NCI-H1436 (cell line): ENCODE results near the gene GMPR.
"Not testable (repeated sequence)": the region's sequence is repeated elsewhere in the genome, so short reads cannot be mapped to it uniquely, and the experiment has no call there.

Experiments
- DNase-seq: peaks from one replicate; lab custom pipeline; 2025; lab: John Stamatoyannopoulos, UW

GMPR gene

DNA sequence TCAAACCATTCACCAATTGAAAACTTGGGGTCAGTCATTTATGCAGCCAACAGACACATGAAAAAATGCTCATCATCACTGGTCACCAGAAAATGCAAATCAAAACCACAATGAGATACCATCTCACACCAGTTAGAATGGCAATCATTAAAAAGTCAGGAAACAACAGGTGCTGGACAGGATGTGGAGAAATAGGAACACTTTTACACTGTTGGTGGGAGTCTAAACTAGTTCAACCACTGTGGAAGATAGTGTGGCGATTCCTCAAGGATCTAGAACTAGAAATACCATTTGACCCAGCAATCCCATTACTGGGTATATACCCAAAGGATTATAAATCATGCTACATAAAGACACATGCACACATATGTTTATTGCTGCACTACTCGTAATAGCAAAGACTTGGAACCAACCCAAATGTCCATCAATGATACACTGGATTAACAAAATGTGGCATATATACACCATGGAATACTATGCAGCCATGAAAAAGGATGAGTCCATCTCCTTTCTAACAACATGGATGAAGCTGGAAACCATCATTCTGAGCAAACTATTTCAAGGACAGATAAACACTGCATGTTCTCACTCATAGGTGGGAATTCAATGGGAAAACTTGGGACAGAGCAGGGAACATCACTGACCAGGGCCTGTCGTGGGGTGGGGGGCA lies 13.2 kb upstream of the GMPR start:
- DNase-seq = not testable (repeated sequence)

- DNase-seq = not testable (repeated sequence)
Measured at GRCh38 chr6:16226117-16227047, 12.0 kb upstream of the GMPR start.

DNA sequence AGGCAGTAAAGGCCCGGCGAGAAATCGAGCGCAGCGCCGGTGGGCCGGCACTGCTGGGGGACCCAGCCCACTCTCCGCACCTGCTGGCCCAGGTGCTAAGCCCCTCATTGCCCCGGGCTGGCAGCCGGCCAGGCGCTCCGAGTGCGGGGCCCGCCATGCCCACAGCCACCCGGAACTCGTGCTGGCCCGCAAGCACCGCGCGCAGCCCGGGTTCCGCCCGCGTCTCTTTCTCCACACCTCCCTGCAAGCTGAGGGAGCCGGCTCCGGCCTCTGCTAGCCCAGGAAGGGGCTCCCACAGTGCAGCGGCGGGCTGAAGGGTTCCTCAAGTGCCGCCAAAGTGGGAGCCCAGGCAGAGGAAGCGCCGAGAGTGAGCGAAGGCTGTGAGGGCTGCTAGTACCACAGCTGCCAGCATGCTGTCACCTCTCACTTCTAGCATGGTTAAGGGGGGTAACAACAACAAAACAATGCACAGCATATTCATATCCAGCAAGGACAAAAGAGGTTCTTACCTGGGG lies 11.3 kb upstream of the GMPR start:
- no peak for DNase-seq

GRCh38 chr6:16227605-16228004 lies 10.8 kb upstream of the GMPR start:
- no peak for DNase-seq

- DNase-seq = no peak
Measured at GRCh38 chr6:16228043-16228442, 10.3 kb upstream of the GMPR start.

DNA sequence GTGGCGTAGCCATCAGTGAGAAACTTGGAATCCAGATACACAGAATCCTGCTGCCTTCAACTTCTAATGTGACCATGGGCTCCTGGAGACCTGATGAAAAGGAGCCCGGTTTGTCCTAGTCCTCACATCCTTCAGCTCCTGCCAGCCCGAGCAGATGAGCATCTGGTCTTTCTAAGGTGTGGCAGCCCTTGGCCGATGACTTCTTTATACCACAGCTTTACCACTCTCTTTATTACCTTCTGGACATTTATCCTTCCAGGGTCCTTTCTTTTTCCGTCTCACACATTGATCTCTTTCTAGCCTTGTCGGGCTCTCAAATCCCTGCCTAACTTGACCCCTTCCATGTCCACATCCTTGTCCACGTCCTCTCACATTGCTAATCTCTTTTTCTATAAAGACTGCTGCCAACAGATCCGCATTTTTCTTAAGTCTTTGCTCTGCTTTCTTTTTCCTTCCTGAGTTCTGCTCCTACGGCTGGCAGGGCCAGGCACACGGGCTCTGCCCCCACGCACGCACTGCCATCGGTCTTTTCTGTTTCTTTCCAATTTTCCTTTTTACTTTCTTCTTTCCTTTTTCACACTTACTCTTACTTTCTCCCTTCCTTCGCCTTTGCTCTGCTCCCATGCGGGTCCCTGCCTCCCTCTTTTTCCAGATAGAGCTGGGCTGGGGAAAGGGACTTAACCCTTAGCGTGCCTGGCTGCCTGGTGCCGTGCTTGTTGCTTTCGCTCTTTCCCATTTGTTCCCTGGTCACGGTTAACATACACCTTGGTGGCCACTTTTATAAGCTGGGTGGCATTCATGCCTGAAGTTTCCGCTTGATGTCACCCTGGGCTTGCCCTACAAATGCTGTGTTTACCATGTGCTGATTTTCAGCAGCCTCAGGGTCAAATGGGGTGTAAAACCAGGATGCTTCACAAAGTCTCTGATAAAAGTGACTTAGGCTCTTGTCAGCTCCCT lies 9.4 kb upstream of the GMPR start:
- DNase-seq = no peak

GRCh38 chr6:16229700-16230099 lies 8.7 kb upstream of the GMPR start:
- no peak for DNase-seq

GRCh38 chr6:16230953-16231352 lies 7.4 kb upstream of the GMPR start:
- DNase-seq = no peak

GRCh38 chr6:16232086-16232485 lies 6.3 kb upstream of the GMPR start:
- no peak for DNase-seq

GRCh38 chr6:16236009-16236501 lies 2.3 kb upstream of the GMPR start:
- DNase-seq = no peak

- no peak for DNase-seq
Measured at GRCh38 chr6:16236631-16237199, 1.7 kb upstream of the GMPR start.

- no peak for DNase-seq
Measured at GRCh38 chr6:16237242-16237641, 1.1 kb upstream of the GMPR start.

GRCh38 chr6:16238963-16239797 lies 793 bp downstream of the GMPR start:
- DNase-seq = no peak

- peak; percentile 64 for DNase-seq
Measured at GRCh38 chr6:16239798-16240123, 1.4 kb downstream of the GMPR start.

DNA sequence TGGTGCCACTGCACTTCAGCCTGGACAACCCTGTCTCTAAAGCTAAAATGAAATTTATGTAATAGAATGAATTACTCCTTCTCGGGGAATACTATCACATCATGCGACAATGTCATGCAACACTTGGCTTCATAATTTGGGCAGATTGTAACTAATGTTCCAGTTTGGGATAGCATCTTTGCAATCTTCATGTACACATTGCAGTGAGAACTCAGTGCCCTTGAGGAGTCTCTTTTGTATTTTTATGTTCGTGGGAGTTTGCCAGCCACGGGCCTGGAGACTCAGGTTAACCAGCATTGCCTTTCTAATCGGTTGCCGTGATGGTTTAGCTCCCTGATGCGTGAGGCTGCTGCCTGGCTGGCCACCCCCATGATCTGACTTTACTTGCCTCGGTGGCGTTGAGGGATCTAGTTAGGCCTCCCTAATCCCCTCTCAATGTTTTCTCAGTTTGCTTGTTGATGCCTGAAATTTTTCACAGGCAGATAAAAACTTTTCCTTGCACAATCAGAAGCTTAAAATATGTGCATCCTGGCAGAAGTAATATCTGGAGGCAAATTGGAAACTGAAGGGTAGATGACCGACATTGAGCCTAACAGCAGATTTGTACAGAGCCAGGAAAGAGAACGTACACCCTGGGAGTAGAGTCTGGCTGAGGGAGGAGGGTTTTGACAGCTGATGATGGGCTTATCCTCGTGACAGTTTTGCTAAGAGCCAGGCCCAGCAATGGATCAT lies 2.4 kb downstream of the GMPR start:
- DNase-seq = no peak

- DNase-seq = no peak
Measured at GRCh38 chr6:16241321-16241689, 2.9 kb downstream of the GMPR start.

DNA sequence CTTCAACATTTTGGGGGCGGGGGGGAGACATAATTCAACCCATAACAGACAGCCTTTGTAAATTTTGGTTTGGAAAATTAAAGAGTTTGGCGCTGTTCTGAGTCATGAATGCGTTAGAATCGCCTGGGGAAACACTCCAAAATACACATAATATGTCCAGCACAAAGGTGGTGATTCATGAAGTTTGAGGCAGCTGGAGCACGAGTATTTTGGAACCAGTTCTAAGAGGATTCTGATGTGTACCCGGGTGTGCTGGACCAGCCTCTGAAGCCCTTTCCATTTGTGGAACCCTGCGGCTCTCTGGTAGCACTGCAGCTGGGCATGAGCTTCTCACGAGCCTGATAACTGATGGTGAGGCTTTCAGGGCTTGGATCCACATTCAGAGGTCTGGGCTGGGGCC lies 4.7 kb downstream of the GMPR start:
- DNase-seq = no peak

GRCh38 chr6:16243664-16244063 lies 5.3 kb downstream of the GMPR start:
- no peak for DNase-seq

- no peak for DNase-seq
Measured at GRCh38 chr6:16244446-16244845, 6.1 kb downstream of the GMPR start.

DNA sequence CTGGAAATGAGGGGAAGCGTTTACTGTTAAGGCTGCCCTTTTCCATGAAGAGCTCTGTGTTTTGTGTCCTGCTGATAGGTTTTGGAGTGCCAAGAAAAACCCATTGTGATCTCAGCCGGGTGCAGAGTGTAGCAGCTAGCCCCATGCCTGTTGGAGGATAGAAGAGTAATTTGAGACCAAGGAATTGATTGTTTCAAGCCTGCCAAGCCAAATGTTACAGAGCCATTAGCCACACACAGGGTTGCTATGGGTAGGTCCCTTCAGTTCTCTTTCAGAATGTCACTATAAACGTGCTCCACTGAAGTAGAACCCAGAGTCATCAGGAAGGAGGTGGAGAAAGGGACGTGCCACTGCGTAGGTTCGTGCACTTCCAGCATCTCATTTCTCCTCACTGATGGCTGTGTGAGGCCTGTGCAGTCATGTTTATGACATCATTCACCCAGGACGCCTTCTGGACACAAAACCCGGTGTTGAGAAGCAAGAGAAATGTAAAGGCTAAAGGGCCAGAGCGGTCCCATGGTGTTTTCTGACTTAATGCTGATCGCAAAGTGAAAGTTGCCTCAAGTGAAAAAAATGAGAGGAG lies 6.6 kb downstream of the GMPR start:
- peak; percentile 17 for DNase-seq
